Stomach (tissue), 9 donors: ENCODE results near the gene RHEBL1. TPM values are rescaled to one million over a fixed set of nuclear protein-coding genes. Genes with fewer than 3 reads are reported as not detected.

Experiments used
- DNase-seq, 2 donors: peaks; one replicate each; pipeline versions ENCODE4 v3.0.0 to v3.0.0-alpha.2; 2013 to 2019
- H3K27ac ChIP-seq, 5 donors: fragments of 200-600 bp in 4 of 5; sonication (generic) in 4 of 5; one replicate each; pipeline ENCODE4 v1.5.1; 2013 to 2019; ENCODE audit warnings: mild to moderate bottlenecking in 1 of 5, moderate library complexity in 1 of 5
- H3K27me3 ChIP-seq, 3 donors: fragments of 200-600 bp; sonication (generic); one replicate each; pipeline ENCODE4 v1.5.1; 2017 to 2019; ENCODE audit warnings: mixed run types in 1 of 3
- H3K36me3 ChIP-seq, 4 donors: fragments of 200-600 bp; sonication (generic); 1 replicate in 3 of 4; 2 replicates in 1 of 4; pipeline ENCODE4 v1.5.1; 2016 to 2019
- H3K4me1 ChIP-seq, 4 donors: fragments of 200-600 bp; sonication (generic); one replicate each; pipeline ENCODE4 v1.5.1; 2016 to 2019
- H3K4me3 ChIP-seq, 4 donors: fragments of 200-600 bp; sonication (generic) in 3 of 4; one replicate each; pipeline ENCODE4 v1.5.1; 2016 to 2019; ENCODE audit warnings: mild to moderate bottlenecking in 1 of 4
- H3K9me3 ChIP-seq, 4 donors: fragments of 200-600 bp; sonication (generic); one replicate each; pipeline ENCODE4 v1.5.1; 2016 to 2019
- EP300 ChIP-seq: sonication (generic); formaldehyde crosslinking; IDR thresholded peaks from one replicate; pipeline ENCODE4 v1.6.1; 2017; ENCODE audit warnings: antibody characterized with exemption
- POLR2A ChIP-seq, 4 donors: fragments of 450-650 bp; IDR thresholded peaks; one replicate each; pipeline ENCODE4 v1.6.1; 2016; ENCODE audit warnings: antibody characterized with exemption in 4 of 4, control low read depth in 2 of 4, mild to moderate bottlenecking in 1 of 4, moderate library complexity in 1 of 4
- POLR2AphosphoS5 ChIP-seq, 3 donors: sonication (generic); formaldehyde crosslinking; IDR thresholded peaks; one replicate each; pipeline ENCODE4 v1.6.1; 2016; ENCODE audit warnings: antibody characterized with exemption in 3 of 3
- WGBS, 5 donors: extraction: QIAGEN DNeasy Blood & Tissue Kit in 3 of 5; methylation state at CpG; one replicate each; pipeline versions ENCODE4 v1.1.5 to v1.1.7; 2013 to 2018; 5-methylcytosine and 5-hydroxymethylcytosine counted together
- intact Hi-C: fragments of 100-400 bp; cut with DNase I; formaldehyde crosslinking; loops from one replicate; pipeline ENCODE4 v1.15.1; 2023; ENCODE audit warnings: low total_unique reads
- polyA plus RNA-seq, 3 donors: library from polyadenylated mRNA; stranded (reverse); fragments of 200-250 nt; gene quantifications; one replicate each; pipeline ENCODE4 v1.2.3, GENCODE V29; 2013
- total RNA-seq, 5 donors: library from RNA; depleted of rRNA; stranded (reverse); fragments of >200 nt; gene quantifications; one replicate each; pipeline versions ENCODE4 v1.1.0 to v1.2.3, GENCODE V29; 2014 to 2016
- TF ChIP-seq, protein P1 (sequence below), 7 experiments: fragments of 450-650 bp in 4 of 7; fragments of 200-600 bp in 3 of 7; sonication (generic) in 3 of 7; IDR thresholded peaks; one replicate each; pipeline ENCODE4 v1.5.1; 2016 to 2019; ENCODE audit warnings: antibody characterized with exemption in 7 of 7, control low read depth in 2 of 7, mild to moderate bottlenecking in 1 of 7
- donor health status: healthy with polysubstance abuse.
- donor health status: Bipolar disorder and iron deficiency.
- donor health status: healthy.

The RHEBL1 gene
- total and polyA plus RNA-seq, 8 donors, result 0.75 to 1.0 TPM; not detected in 6

DNA sequence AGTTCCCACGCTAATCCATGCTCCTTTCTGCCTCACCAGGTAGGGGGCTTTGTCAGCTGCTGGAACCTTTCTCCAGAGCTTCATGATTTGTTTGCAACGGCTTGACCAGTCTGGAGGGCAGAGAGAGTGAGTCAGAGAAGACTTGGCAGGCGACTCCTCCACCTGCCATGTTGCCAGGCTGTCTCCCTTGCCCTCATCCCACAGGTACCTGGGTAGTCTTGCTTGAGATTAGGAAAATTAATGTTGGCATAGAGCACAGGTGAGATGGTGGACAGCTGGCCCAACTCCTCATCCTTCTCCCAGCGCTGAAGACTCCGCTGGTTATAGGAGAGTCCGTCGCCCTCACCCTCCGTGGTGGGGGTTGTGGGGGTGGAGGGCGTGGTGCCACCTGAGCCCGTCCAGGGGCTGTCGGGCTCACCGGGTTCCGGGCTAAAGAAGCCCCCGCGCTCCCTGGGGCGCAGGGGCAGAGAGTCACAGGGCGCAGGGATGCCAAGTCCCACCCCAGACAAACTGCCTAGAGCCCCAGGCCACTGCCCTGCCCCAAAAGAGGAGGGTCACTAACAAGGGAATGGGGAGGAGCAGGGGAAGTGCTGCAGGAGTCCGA lies 27.8 kb downstream of the RHEBL1 start:
- Histone ChIP-seq H3K9me3 (no peaks in the 10 kb centered on the region), H3K4me1 (no peaks in the 10 kb centered on the region), H3K27ac (no peak overlapping the region), H3K4me3 (no peak overlapping the region), H3K36me3 (peaks cover 99 to 100% (median 100%) of the 10 kb centered on the region in 4 donors), H3K27me3 (no peaks in the 10 kb centered on the region)
- no peak for DNase-seq
- WGBS, 5 donors, result 89 to 92% (median 91%) methylated on average over 18 of the region's 18 CpGs
- TF ChIP-seq, protein P1, sequence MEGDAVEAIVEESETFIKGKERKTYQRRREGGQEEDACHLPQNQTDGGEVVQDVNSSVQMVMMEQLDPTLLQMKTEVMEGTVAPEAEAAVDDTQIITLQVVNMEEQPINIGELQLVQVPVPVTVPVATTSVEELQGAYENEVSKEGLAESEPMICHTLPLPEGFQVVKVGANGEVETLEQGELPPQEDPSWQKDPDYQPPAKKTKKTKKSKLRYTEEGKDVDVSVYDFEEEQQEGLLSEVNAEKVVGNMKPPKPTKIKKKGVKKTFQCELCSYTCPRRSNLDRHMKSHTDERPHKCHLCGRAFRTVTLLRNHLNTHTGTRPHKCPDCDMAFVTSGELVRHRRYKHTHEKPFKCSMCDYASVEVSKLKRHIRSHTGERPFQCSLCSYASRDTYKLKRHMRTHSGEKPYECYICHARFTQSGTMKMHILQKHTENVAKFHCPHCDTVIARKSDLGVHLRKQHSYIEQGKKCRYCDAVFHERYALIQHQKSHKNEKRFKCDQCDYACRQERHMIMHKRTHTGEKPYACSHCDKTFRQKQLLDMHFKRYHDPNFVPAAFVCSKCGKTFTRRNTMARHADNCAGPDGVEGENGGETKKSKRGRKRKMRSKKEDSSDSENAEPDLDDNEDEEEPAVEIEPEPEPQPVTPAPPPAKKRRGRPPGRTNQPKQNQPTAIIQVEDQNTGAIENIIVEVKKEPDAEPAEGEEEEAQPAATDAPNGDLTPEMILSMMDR (IDR thresholded peaks at IDR 0.05), result no peak
- TF ChIP-seq EP300, result no peak
- intact Hi-C loops, result no loop called here

DNA sequence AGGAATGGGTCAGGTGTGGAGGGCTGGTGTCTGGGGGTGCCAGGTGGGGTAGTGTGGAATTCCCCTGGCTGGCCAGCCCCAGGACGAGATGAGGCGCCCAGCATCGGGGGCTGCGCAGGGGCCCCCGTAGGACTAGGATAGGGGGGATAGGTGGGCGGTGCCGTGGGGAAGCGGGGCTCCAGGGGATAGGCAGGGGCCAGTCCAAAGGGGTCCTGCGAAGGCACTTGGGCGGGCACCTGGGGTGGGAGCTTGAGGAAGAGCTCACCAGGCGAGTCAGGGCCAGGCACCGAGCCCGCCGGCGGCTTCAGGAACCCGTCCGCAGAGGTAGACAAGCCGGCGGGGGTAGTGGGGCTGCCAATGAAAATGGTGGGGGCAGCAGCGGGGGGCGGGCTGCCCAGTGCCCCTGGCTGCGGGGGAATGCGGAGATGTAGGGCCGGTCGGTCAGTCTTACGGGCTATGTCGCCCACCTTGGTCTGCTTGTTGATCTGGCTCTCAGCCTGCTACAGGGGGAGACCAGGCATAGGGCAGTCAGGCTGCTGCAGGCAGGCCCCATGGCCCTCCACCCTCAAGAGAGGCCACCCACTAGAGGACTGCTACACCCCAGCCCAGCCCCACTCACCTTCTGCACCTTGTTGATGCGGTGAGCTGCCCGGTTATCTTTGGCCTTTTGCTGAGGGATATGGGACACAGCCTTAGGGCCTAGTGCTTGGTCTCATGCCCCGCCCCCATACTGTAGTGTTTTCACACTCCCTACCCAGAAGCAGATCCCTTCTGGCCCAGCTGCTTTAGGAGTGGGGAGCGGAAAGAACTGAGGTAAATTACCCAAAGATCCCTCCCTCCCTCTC lies 28.5 kb downstream of the RHEBL1 start:
- Histone ChIP-seq H3K36me3 (peaks cover 97 to 100% (median 99%) of the 10 kb centered on the region in 4 donors), H3K27me3 (no peaks in the 10 kb centered on the region), H3K4me1 (no peaks in the 10 kb centered on the region), H3K4me3 (no peak overlapping the region), H3K27ac (no peak overlapping the region), H3K9me3 (no peaks in the 10 kb centered on the region)
- DNase-seq, result no peak
- TF ChIP-seq EP300 (no peak), POLR2AphosphoS5 (IDR thresholded peaks at IDR 0.05) (no peak), POLR2A (IDR thresholded peaks at IDR 0.05) (no peak)
- TF ChIP-seq, protein P1 (IDR thresholded peaks at IDR 0.05), result no peak
- WGBS, 5 donors, result 92 to 95% (median 94%) methylated on average over 23 to 31 of the region's 31 CpGs
- intact Hi-C loops, result no loop called here

DNA sequence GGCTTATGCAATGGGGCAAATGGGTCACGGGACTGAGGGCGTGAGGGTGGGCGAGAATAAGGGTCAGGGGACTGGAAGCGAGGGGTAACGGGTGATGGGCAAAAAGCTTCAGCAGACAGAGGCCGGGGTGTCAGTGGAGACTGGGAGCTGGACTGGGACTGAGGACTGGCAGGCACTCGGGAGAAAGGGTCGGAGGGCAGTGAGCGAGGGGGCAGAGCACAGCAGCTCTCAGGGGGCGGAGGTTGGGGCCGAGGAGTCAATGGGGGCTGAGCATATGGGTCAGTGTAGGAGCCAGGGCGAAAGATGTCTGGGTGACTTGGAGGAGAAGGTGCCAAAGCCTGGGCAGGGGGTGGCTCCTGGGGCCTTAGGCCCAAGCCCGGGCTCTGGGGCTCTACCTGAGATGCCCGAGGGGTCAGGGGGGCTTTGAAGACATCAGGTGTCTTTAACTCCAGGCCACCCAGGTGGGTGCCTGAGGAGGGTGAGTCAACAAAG lies 29.4 kb downstream of the RHEBL1 start:
- Histone ChIP-seq H3K27ac (no peak overlapping the region), H3K36me3 (peaks cover 95 to 100% (median 98%) of the 10 kb centered on the region in 4 donors), H3K9me3 (no peaks in the 10 kb centered on the region), H3K4me3 (no peak overlapping the region), H3K27me3 (no peaks in the 10 kb centered on the region), H3K4me1 (no peaks in the 10 kb centered on the region)
- intact Hi-C loops, result no loop called here
- WGBS, 5 donors, result 93 to 94% (median 93%) methylated on average over 14 of the region's 14 CpGs
- TF ChIP-seq EP300, result no peak
- no peak for DNase-seq

DNA sequence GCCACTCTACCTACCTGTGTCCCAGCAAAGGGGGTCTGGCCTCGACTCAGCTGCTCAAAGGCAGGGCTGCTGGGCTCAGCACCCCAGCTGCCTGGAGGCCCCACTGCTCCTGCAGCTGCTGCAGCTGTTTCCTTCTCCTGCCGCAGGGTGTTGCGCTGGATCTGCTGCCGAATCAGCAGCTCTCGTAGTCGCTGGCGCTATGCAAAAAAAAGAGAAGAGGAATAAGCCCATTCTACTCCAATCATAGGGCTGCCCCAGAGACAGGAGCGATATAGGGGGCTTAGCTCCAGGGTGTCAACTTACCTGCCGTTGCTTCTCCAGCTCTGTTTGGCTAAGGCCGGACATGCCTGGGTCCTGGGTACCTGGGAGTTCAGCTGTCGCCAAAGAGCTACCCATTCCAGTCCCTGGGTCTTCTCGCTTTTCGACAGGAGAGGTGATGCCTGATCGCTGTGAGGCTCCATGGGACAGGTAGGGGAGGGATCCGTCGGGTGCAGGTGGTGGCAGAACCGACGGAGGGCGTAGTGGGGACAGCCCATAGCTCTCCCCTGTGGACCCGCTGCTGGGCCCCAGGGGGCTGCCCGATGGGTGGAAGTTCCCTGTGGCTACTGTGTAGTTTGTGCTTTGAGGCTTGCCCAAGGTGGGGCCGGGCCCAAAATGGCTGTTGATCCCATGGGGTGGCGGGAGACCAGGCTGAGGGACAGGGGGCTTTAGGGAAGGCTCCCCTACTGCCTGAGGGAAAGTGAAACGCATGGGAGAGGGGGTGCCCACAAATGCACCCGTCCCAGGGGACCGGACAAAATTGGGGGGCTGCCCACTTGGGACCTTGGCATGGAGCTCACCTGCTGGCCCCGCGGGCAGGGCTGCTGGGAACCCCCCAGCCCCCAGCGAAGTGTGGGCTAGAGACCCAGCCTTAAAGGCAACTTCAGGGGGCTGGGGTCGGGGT lies 30.1 kb downstream of the RHEBL1 start:
- Histone ChIP-seq H3K27ac (no peak overlapping the region), H3K27me3 (no peaks in the 10 kb centered on the region), H3K4me1 (no peaks in the 10 kb centered on the region), H3K9me3 (no peaks in the 10 kb centered on the region), H3K36me3 (peaks cover 95 to 100% (median 98%) of the 10 kb centered on the region in 4 donors), H3K4me3 (no peak overlapping the region)
- WGBS, 5 donors, result 90 to 96% (median 94%) methylated on average over 25 to 30 of the region's 30 CpGs
- DNase-seq, result no peak
- intact Hi-C loops, result no loop called here
- TF ChIP-seq POLR2A (IDR thresholded peaks at IDR 0.05) (no peak), POLR2AphosphoS5 (IDR thresholded peaks at IDR 0.05) (no peak), EP300 (no peak)
- TF ChIP-seq, protein P1 (IDR thresholded peaks at IDR 0.05), result no peak
